Common myeloid progenitor, CD34-positive (primary cell): ENCODE results near the gene MICAL3.
A peak's percentile ranks its signal among the peaks of the same experiment; 100 is the strongest.

Source experiments
- CTCF ChIA-PET: fragments of 350-600 bp; sonication (Branson Sonifier 250); formaldehyde crosslinking; loops from one replicate; lab custom pipeline; 2021; ENCODE audit warnings: antibody characterized with exemption; lab: Charles Lee
- POLR2A ChIA-PET: fragments of 350-600 bp; sonication (Branson Sonifier 250); formaldehyde crosslinking; loops from one replicate; lab custom pipeline; 2021; ENCODE audit warnings: antibody characterized with exemption; lab: Charles Lee
- DNase-seq, 3 donors: peaks; one replicate each; pipeline versions ENCODE4 v3.0.0 to v3.0.0-alpha.2; 2013
- H3K27ac ChIP-seq, 2 experiments: 1 replicate in 1 of 2; 2 replicates in 1 of 2; pipeline ENCODE4 v1.7.0; 2013; ENCODE audit warnings: inconsistent platforms in 2 of 2, low read length in 2 of 2, mild to moderate bottlenecking in 2 of 2, low read depth in 1 of 2, moderate library complexity in 1 of 2; ENCODE audit not compliant: severe bottlenecking in 2 of 2, insufficient read depth in 1 of 2, poor library complexity in 1 of 2
- H3K27me3 ChIP-seq, 5 experiments: replicated peaks in 2 of 5; 1 replicate in 3 of 5; 2 replicates in 2 of 5; pipeline versions ENCODE4 v1.6.1 to v1.7.0; 2013; ENCODE audit warnings: low read length in 4 of 5, mild to moderate bottlenecking in 2 of 5, moderate library complexity in 2 of 5, inconsistent platforms in 1 of 5; ENCODE audit not compliant: insufficient read depth in 5 of 5, control insufficient read depth in 4 of 5
- H3K36me3 ChIP-seq, 4 experiments: 1 replicate in 2 of 4; 2 replicates in 2 of 4; pipeline versions ENCODE4 v1.6.1 to v1.7.0; 2013; ENCODE audit warnings: low read length in 3 of 4, control low read depth in 1 of 4, mild to moderate bottlenecking in 1 of 4; ENCODE audit not compliant: control insufficient read depth in 4 of 4, insufficient read depth in 4 of 4
- H3K4me1 ChIP-seq, 4 experiments: 1 replicate in 3 of 4; 2 replicates in 1 of 4; pipeline versions ENCODE4 v1.6.1 to v1.7.1; 2013; ENCODE audit warnings: low read length in 3 of 4, mild to moderate bottlenecking in 3 of 4, control low read depth in 1 of 4, inconsistent platforms in 1 of 4, moderate library complexity in 1 of 4; ENCODE audit not compliant: control insufficient read depth in 4 of 4, insufficient read depth in 4 of 4; ENCODE audit errors: control extremely low read depth in 1 of 4
- H3K4me3 ChIP-seq, 7 experiments: 1 replicate in 4 of 7; 2 replicates in 3 of 7; pipeline versions ENCODE4 v1.5.1 to v1.7.0; 2013; ENCODE audit warnings: mild to moderate bottlenecking in 7 of 7, low read length in 6 of 7, moderate library complexity in 6 of 7, inconsistent platforms in 2 of 7, low read depth in 2 of 7, control low read depth in 1 of 7; ENCODE audit not compliant: insufficient read depth in 4 of 7, control insufficient read depth in 1 of 7; ENCODE audit errors: extremely low read depth in 1 of 7
- H3K9me3 ChIP-seq, 5 experiments: 1 replicate in 4 of 5; 2 replicates in 1 of 5; pipeline versions ENCODE4 v1.6.1 to v1.7.1; 2013; ENCODE audit warnings: low read length in 4 of 5, mild to moderate bottlenecking in 2 of 5, inconsistent platforms in 1 of 5, low read depth in 1 of 5, moderate library complexity in 1 of 5; ENCODE audit not compliant: control insufficient read depth in 4 of 5, insufficient read depth in 2 of 5; ENCODE audit errors: control extremely low read depth in 1 of 5
- WGBS: methylation state at CpG from one replicate; pipeline ENCODE4 v1.1.5; 2013; ENCODE audit not compliant: insufficient coverage; 5-methylcytosine and 5-hydroxymethylcytosine counted together

MICAL3 gene

GRCh38 chr22:17910561-17911311, 113.6 kb downstream of the MICAL3 start:
- no peak overlapping the region for H3K27ac ChIP-seq
- peaks cover 0 to 2% (median 0%) of the 10 kb centered on the region in 4 experiments for H3K4me1 ChIP-seq
- H3K27me3 ChIP-seq = no peaks in the 10 kb centered on the region
- ChIA-PET POLR2A (no interaction called here), CTCF (interaction anchor here (0.9 to 1.3 kb wide), 2 partner anchors 10 to 165 kb away, joined by 3 to 7 read pairs; no protein-coding TSS in a partner anchor)
- peaks cover 1 to 10% (median 6%) of the 10 kb centered on the region in 4 experiments for H3K36me3 ChIP-seq
- DNase-seq = peak in 1 of 3 donors; percentile 9
- WGBS = 83% methylated on average over 10 of the region's 12 CpGs
- no peak overlapping the region for H3K4me3 ChIP-seq
- peaks cover 0 to 3% (median 0%) of the 10 kb centered on the region in 5 experiments for H3K9me3 ChIP-seq

- DNase-seq = no peak
- WGBS = 100% methylated on average over 8 of the region's 9 CpGs
- no peak overlapping the region for H3K4me3 ChIP-seq
- no peak overlapping the region for H3K27ac ChIP-seq
- peaks cover 0 to 3% (median 0%) of the 10 kb centered on the region in 5 experiments for H3K9me3 ChIP-seq
- no peaks in the 10 kb centered on the region for H3K27me3 ChIP-seq
- peaks cover 4 to 32% (median 19%) of the 10 kb centered on the region in 4 experiments for H3K36me3 ChIP-seq
- ChIA-PET POLR2A (no interaction called here), CTCF (no interaction called here)
- H3K4me1 ChIP-seq = peaks cover 0 to 2% (median 0%) of the 10 kb centered on the region in 4 experiments
These were observed 116.7 kb downstream of the MICAL3 start for GRCh38 chr22:17907748-17908051.

- Histone ChIP-seq H3K27me3 (no peaks in the 10 kb centered on the region), H3K36me3 (peaks cover 4 to 34% (median 21%) of the 10 kb centered on the region in 4 experiments), H3K27ac (no peak overlapping the region), H3K4me3 (no peak overlapping the region), H3K4me1 (peaks cover 0 to 2% (median 0%) of the 10 kb centered on the region in 4 experiments), H3K9me3 (peaks cover 0 to 3% (median 0%) of the 10 kb centered on the region in 5 experiments)
- 95% methylated on average over 12 of the region's 16 CpGs for WGBS
- ChIA-PET CTCF (no interaction called here), POLR2A (no interaction called here)
- DNase-seq = no peak
These were observed 117.2 kb downstream of the MICAL3 start for GRCh38 chr22:17906978-17907747.

GRCh38 chr22:17905445-17905844, 118.9 kb downstream of the MICAL3 start:
- Histone ChIP-seq H3K27ac (no peak overlapping the region), H3K36me3 (peaks cover 4 to 43% (median 28%) of the 10 kb centered on the region in 4 experiments), H3K27me3 (no peaks in the 10 kb centered on the region), H3K9me3 (no peaks in the 10 kb centered on the region), H3K4me3 (no peak overlapping the region), H3K4me1 (no peaks in the 10 kb centered on the region)
- ChIA-PET POLR2A (interaction anchor here (0.9 kb wide), 1 partner anchor 29 kb away, joined by 3 read pairs; no protein-coding TSS in a partner anchor), CTCF (interaction anchor here (0.6 kb wide), 1 partner anchor 184 kb away, joined by 3 read pairs; no protein-coding TSS in a partner anchor)
- DNase-seq = no peak
- 100% methylated on average over 3 of the region's 8 CpGs for WGBS

GRCh38 chr22:17903564-17904295, 120.6 kb downstream of the MICAL3 start:
- Histone ChIP-seq H3K4me1 (no peaks in the 10 kb centered on the region), H3K4me3 (no peak overlapping the region), H3K27me3 (no peaks in the 10 kb centered on the region), H3K36me3 (peaks cover 10 to 54% (median 31%) of the 10 kb centered on the region in 4 experiments), H3K9me3 (no peaks in the 10 kb centered on the region), H3K27ac (no peak overlapping the region)
- ChIA-PET POLR2A (no interaction called here), CTCF (interaction anchor here (1.6 to 2.3 kb wide), 2 partner anchors 12 to 172 kb away, joined by 5 to 11 read pairs; no protein-coding TSS in a partner anchor)
- 92% methylated on average over 10 of the region's 10 CpGs for WGBS
- DNase-seq = peak in 1 of 3 donors; percentile 16

GRCh38 chr22:17902960-17903359, 121.4 kb downstream of the MICAL3 start:
- no peaks in the 10 kb centered on the region for H3K27me3 ChIP-seq
- peaks cover 10 to 62% (median 34%) of the 10 kb centered on the region in 4 experiments for H3K36me3 ChIP-seq
- no peak for DNase-seq
- POLR2A ChIA-PET = no interaction called here
- no peak overlapping the region for H3K27ac ChIP-seq
- no peaks in the 10 kb centered on the region for H3K9me3 ChIP-seq
- CTCF ChIA-PET = interaction anchor here (1.6 to 2.3 kb wide), 2 partner anchors 12 to 173 kb away, joined by 5 to 11 read pairs; no protein-coding TSS in a partner anchor
- H3K4me3 ChIP-seq = no peak overlapping the region
- H3K4me1 ChIP-seq = no peaks in the 10 kb centered on the region
- WGBS = 90% methylated on average over 7 of the region's 8 CpGs
